ENCODE measurements around the gene CARMIL1. TPM values are rescaled to one million over a fixed set of nuclear protein-coding genes. Genes with fewer than 3 reads are reported as not detected.

CARMIL1 gene
- total and polyA plus RNA-seq, 12 donors, result 9.2 to 36.2 (median 14.5) TPM

DNA sequence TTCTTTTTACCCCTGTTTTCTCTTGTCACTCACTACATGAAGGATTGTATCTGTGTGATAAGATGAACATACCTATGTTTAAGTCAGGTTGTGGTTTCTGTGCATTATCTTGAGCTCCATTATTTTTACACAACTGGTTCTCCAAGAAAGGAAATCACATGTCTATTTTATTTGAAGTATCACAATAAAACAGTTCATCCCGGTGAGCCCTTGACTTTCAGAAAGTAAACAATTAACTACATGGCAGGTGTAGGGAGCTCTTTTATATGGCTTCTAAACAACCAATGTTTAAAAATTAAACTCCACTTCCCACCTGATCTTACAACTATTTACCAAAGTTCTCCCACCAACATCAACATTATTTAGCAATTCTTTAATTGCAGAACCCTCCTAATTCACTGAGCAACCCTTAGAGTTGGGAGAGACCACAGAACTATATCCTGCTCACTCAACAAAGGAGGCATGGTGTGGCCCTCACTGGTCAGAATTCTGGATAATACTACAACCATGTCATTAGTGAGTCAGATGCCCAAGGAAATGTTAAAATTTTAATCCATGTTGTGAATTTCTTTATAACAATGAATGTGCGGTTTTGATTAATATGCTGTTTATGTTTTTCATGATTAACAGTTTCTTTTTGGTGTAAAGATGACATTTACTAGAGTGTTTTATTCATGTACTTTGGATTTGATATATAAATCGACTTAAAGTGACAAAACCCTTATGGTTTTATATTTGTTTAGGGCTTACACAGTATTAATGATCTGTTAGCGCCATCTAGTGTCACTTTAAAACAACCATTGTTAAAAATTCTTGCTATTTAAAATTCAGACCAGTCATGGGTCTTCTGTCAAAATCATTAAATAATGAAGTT lies 322.9 kb downstream of the CARMIL1 start:
- H3K4me3 ChIP-seq, result no peak overlapping the region
- peak; percentile 46 to 76 (median 64) for TF ChIP-seq CTCF (IDR thresholded peaks at IDR 0.05)
- no peak for TF ChIP-seq POLR2A (IDR thresholded peaks at IDR 0.05)
- H3K27ac ChIP-seq, result no peak overlapping the region
- no peak for DNase-seq
- no peaks in the 10 kb centered on the region for H3K9me3 ChIP-seq (replicated peaks in 1 of 3)
- no peaks in the 10 kb centered on the region for H3K27me3 ChIP-seq
- H3K36me3 ChIP-seq (replicated peaks in 1 of 2), result no peaks in the 10 kb centered on the region
- WGBS, 4 donors, result 31 to 36% (median 33%) methylated on average over 4 of the region's 4 CpGs
- no peaks in the 10 kb centered on the region for H3K4me1 ChIP-seq (replicated peaks in 1 of 2)
- intact Hi-C loops (cut with DNase I), result loop anchor here in 1 of 2 donors (10.0 kb wide), 1 partner anchor 337 kb away; no protein-coding TSS in a partner anchor

GRCh38 chr6:25602674-25602982 lies 323.5 kb downstream of the CARMIL1 start:
- no peak overlapping the region for H3K4me3 ChIP-seq
- no peaks in the 10 kb centered on the region for H3K4me1 ChIP-seq (replicated peaks in 1 of 2)
- WGBS, 4 donors, result 95 to 100% (median 97%) methylated on average over 1 of the region's 1 CpG
- H3K27me3 ChIP-seq, result no peaks in the 10 kb centered on the region
- no peak overlapping the region for H3K27ac ChIP-seq
- H3K36me3 ChIP-seq (replicated peaks in 1 of 2), result no peaks in the 10 kb centered on the region
- no peaks in the 10 kb centered on the region for H3K9me3 ChIP-seq (replicated peaks in 1 of 3)
- DNase-seq, result no peak
- intact Hi-C loops (cut with DNase I), result loop anchor here in 1 of 2 donors (10.0 kb wide), 1 partner anchor 338 kb away; no protein-coding TSS in a partner anchor
- no peak for TF ChIP-seq POLR2A (IDR thresholded peaks at IDR 0.05)
- TF ChIP-seq CTCF (IDR thresholded peaks at IDR 0.05), result no peak

- Histone ChIP-seq H3K27me3 (no peaks in the 10 kb centered on the region), H3K36me3 (replicated peaks in 1 of 2) (no peaks in the 10 kb centered on the region), H3K27ac (no peak overlapping the region), H3K4me3 (no peak overlapping the region), H3K4me1 (replicated peaks in 1 of 2) (no peaks in the 10 kb centered on the region), H3K9me3 (replicated peaks in 1 of 3) (no peaks in the 10 kb centered on the region)
- WGBS, 4 donors, result 95 to 100% (median 100%) methylated on average over 1 of the region's 1 CpG
- intact Hi-C loops (cut with DNase I), result loop anchor here in 1 of 2 donors (10.0 kb wide), 1 partner anchor 338 kb away; no protein-coding TSS in a partner anchor
- no peak for TF ChIP-seq CTCF (IDR thresholded peaks at IDR 0.05)
- no peak for TF ChIP-seq POLR2A (IDR thresholded peaks at IDR 0.05)
- DNase-seq, result no peak
These were observed 324.1 kb downstream of the CARMIL1 start for GRCh38 chr6:25603251-25603650.

DNA sequence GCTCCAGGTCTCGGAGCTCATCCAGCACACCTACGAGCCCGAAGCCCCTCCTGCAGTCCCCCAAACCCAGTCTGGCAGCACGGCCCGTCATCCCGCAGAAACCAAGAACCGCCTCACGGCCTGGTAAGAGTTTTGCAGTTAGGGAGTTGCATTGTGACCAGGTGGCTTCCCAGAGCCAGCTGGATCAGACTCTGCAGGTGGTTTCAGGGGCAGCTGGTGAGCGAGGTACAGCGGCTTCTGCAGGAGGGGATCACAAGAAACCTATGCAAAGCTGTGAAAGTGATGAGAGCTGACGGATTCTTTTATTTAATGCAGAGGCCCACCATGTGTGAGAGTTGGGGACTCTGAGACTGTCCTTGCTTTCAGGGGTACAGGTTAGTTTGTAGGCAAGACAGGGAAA lies 327.0 kb downstream of the CARMIL1 start:
- WGBS, 4 donors, result 88 to 97% (median 93%) methylated on average over 11 of the region's 11 CpGs
- H3K27ac ChIP-seq, result no peak overlapping the region

More for the DNA sequence above, 327.0 kb downstream of the CARMIL1 start:
- DNase-seq, result no peak
- Histone ChIP-seq H3K4me3 (no peak overlapping the region), H3K36me3 (replicated peaks in 1 of 2) (no peaks in the 10 kb centered on the region), H3K27me3 (no peaks in the 10 kb centered on the region), H3K4me1 (replicated peaks in 1 of 2) (no peaks in the 10 kb centered on the region), H3K9me3 (replicated peaks in 1 of 3) (no peaks in the 10 kb centered on the region)
- intact Hi-C loops (cut with DNase I), result loop anchor here in 1 of 2 donors (10.0 kb wide), 1 partner anchor 341 kb away; no protein-coding TSS in a partner anchor
- TF ChIP-seq POLR2A (IDR thresholded peaks at IDR 0.05) (no peak), CTCF (IDR thresholded peaks at IDR 0.05) (no peak)
